Right ventricle myocardium superior (tissue), 1 donor: ENCODE results near the gene AP4M1. TPM values are rescaled to one million over a fixed set of nuclear protein-coding genes. Genes with fewer than 3 reads are reported as not detected.

Experiments used
- ATAC-seq: fragments of 200-7000 bp; cut with Tn5 transposase; one replicate; pipeline ENCODE4 v1.9.1; 2020; ENCODE audit warnings: mild to moderate bottlenecking; ENCODE audit not compliant: poor library complexity
- DNase-seq: peaks from one replicate; pipeline ENCODE4 v3.0.0-alpha.2; 2020
- intact Hi-C: fragments of 100-400 bp; cut with DNase I; formaldehyde crosslinking; loops from one replicate; pipeline ENCODE4 v1.11.2; 2022
- microRNA-seq: library from miRNA; unstranded; fragments of <30 nt; microRNA quantifications from one replicate; pipeline ENCODE4 v1.2.0, GENCODE V29; 2020
- total RNA-seq: library from RNA; stranded (reverse); fragmentation: NEBNext Ultra II Directional; extraction: Animal tissue kit (Norgen Biotek cat#: 25700); gene quantifications from one replicate; pipeline ENCODE4 v1.2.1, GENCODE V29; 2021
- donor health status: DM: no; HTN: yes; CAD: no; lungs with severe emphysema.

AP4M1 gene
- total RNA-seq, 1 donor from 2014 or later, result 13.4 TPM

DNA sequence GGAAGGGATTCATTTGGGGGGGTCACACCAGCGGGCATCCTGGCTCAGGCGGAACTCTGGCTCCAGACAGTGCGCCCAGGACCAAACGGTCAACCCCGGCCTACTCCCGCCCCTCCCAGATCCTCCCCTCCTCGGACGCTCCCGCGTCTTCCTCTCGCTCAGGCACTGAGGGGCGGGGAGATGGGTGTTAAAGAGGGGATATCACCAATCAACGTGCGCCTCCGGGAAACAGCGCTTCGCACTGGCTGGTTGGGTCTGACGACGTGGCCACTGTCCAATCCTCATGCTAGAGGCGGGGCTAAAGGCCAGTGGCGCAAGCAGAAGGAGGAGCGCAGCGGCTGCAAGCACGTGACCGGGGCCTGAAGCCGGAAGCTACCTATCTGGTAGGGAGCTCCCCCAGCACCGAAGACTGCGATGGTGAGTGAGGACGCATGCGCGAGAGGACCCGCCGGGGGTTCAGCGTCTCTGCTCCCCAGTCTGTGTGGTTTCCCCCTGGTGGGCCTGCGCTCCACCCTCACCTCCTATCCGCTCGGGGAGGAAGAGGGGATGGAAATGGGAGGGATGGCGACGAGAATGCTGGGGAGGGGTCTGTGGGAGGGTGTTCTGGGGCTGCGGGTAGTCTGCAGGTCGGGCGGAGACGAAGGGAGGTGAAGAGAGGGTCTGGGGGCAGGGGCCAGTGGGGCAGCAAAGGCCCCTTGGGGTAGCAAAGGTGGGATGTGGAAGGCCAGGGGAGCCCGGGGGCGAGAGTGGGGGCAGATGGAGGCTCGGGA lies 47.3 kb downstream of the AP4M1 start, which contains the start of gene LAMTOR4:
TSS of gene LAMTOR4 (plus strand) at position 360 of the 770 bp plus-strand sequence. CDS start at position 415, 55 bp downstream.
- intact Hi-C loops, result no loop called here
- ATAC-seq (peak; percentile 98), DNase-seq (peak; percentile 99)

DNA sequence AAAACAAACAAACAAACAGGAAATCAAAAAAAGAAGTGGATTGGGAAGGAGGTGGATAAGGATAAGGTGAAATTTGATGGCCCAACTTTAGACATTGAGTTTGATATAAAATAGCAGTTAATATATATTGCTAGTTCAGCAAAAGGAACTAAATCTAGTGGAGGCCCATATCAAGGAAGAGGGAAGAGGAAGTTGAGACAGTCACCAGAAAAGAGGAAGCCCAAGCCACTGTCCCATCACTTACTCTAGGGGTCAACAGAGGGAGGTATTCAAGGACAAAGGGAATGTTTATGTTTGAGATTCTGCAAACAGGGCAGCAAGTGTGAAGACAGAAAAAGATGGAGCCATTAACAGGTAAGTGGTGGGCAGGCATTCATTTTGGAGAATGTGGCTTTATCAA lies 51.0 kb downstream of the AP4M1 start:
- intact Hi-C loops, result no loop called here
- ATAC-seq (no peak), DNase-seq (no peak)

DNA sequence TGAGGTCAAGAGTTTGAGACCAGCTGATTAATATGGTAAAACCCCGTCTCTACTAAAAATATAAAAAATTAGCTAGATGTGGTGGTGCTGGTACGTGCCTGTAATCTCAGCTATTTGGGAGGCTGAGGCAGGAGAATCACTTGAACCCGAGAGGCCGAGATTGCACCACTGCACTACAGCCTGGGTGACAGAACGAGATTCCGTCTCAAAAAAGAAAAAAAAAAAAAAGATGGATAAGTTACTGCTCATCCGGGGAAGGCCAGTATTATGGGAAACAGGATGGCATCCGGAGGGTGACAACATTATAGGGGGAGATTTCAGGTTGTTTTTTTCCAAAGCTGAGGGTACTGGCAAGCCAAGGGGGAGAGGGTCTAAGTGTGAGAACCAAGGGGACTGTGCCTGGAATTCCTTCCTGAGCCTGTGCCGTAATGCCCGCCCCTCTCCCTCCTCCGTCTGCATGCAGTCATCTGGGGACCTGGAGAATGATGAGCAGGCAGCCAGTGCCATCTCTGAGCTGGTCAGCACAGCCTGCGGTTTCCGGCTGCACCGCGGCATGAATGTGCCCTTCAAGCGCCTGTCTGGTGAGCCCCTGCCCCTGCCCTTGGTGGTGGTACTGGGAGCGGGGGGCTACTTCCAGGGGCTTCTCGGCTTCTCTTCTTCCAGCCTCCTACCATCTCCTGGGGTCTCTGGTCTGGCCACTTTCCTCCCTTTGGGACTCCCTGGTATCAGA lies 51.7 kb downstream of the AP4M1 start:
- intact Hi-C loops, result no loop called here
- no peak for ATAC-seq
- no peak for DNase-seq

- no peak for DNase-seq
- ATAC-seq, result no peak
- intact Hi-C loops, result no loop called here
Observed at GRCh38 chr7:100153708-100154535, 52.5 kb downstream of the AP4M1 start.

DNA sequence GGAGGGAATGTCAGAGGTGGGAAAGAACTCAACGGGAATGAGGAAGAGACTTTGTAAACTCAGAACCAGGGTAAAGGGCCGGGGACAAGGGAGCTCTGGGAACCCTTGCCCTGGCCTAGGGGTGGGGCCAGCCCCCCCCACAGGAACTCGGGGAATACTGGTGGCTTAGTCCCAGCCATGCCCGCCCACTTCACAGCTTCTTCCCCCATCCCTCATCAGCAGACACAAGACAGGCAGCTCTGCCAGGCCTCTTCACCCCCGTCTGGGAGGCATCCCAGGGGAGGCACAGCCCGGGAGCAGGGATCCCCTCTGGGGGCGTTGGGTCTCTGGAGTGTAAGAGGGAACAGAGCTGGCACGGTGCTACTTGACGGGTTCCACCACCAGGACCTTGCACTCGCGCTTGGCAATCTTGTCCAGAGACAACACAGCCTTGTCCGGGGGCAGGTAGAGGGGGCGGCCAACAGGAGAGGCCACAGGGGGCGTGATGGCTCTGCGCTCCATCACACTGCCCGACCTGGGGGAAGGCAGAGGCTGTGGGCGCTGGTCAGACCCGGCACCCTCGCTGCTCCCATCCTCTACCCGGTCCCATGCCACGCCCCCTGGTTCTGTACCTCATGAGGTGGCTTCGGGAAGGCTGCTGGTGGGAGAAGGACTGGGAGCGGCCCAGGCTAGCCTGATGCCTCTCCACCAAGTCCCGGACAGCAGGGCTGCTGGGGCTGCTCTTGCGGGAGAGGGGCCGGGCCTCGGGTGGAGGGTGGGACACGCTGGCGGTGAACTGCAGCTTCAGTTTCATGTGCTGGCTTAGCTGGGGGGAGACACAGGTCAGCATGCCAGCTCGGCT lies 53.4 kb downstream of the AP4M1 start:
- ATAC-seq, result no peak
- intact Hi-C loops, result no loop called here
- DNase-seq, result no peak

- ATAC-seq (no peak), DNase-seq (no peak)
- intact Hi-C loops, result no loop called here
Observed at GRCh38 chr7:100155553-100156317, 54.3 kb downstream of the AP4M1 start.

DNA sequence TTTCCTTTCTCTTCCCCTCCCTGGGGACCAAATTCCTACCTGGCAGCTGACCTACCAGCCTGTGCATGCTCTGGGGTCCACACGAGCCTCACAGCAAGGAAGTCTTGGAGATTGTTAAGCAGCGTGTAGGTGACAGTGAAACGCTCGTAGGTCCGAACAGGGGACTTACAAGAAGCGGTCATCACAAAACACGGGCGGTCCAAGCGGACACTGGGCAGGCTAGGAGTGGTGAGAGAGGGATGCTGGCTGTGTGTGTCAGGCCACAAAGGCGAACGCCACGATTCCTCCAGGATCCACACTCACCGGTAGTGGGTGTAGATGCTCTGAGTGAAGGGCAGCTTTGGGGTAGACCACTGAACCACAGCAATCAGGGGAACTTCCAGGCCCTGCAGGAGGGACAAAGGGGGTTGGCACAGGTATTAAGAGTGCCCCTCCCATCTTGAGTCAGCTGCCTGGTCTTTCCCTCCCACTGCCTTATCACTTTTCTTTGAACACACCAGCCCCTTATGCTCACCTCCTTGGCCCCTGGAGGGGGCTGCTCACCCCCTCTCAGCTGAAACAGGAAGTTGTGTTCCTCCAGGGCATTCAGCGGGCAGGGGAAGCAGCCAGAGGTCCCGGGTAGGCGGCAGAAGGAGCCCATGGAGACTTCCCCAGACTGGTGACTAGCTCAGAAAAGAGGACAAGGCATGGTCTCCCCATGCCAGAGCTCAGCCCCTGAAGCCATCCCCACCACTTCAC lies 55.1 kb downstream of the AP4M1 start:
- intact Hi-C loops, result no loop called here
- ATAC-seq, result no peak
- no peak for DNase-seq

GRCh38 chr7:100157069-100157333 lies 55.6 kb downstream of the AP4M1 start:
- no peak for ATAC-seq
- no peak for DNase-seq
- intact Hi-C loops, result no loop called here

DNA sequence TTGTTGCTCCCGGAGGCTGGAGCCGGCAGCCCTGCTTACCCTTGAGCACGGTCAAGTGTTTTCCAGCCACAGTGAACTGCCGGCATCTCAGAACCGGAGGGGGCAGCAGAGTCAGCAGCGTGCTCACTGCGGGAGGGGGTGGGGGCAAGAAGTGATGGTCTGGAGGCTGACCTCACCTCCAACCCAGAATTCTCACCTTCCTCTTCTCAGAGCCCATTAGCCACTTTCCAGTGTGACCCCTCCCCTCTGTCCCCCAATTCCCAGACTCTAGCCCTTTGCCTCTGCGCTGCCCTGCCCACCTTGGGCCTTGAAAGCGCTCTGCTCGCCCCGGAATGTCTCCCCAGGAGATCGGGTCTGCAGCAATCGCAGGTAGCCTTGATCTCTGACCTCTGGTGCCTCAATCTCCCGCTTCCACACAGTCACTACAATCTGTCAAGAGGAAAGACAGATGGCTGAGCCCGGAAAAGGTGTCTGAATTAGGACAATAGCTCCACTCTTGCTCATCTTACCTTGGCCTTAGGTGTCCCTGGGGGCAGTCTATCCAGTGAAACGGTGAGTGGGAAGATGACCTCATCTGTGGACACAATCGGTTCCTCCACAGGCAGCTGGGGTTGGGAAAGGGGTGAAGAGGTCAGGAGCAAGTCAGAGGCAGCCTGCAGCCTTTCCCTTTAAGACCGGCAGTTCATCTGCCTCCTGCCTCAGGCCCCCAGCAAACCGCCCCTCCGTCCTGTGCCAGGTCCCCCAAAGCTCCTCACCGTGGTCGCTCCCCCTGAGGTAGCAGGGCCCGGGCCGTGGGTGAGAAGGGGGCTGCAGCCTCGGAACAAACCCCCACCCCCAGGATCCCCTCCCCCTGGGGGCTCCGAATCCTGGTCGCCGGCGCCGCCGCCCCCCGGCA lies 56.1 kb downstream of the AP4M1 start:
- intact Hi-C loops, result no loop called here
- DNase-seq (no peak), ATAC-seq (peak; percentile 9)

Small RNA genes within 50 kb of the gene (microRNA-seq; reads per million reads assigned to microRNA genes)
- gene MIR106B, result 1,113 reads per million, percentile 84 among the genes with 10 or more reads in this experiment
- gene MIR25, result 286 reads per million, percentile 68 among the genes with 10 or more reads in this experiment
- not detected for gene MIR4658
- gene MIR93, result 1,762 reads per million, percentile 87 among the genes with 10 or more reads in this experiment

Other genes starting within 250 kb of the AP4M1 start
- gene OR2AE1, start 224.6 kb upstream of the AP4M1 start, total RNA-seq, result not detected
- 6.9 TPM for gene TRIM4, start 182.1 kb upstream of the AP4M1 start, total RNA-seq
- 0.19 TPM for gene GJC3, start 172.0 kb upstream of the AP4M1 start, total RNA-seq
- 113 TPM for gene AZGP1, start 125.6 kb upstream of the AP4M1 start, total RNA-seq
- gene ZKSCAN1, start 86.0 kb upstream of the AP4M1 start, total RNA-seq, result 30.3 TPM
- gene ZSCAN21, start 51.9 kb upstream of the AP4M1 start, total RNA-seq, result 6.9 TPM
- gene ZNF3, start 19.9 kb upstream of the AP4M1 start, total RNA-seq, result 12.0 TPM
- gene COPS6, start 12.7 kb upstream of the AP4M1 start, total RNA-seq, result 107 TPM
- 21.6 TPM for gene MCM7, start 246 bp upstream of the AP4M1 start, total RNA-seq
- 35.8 TPM for gene TAF6, start 17.7 kb downstream of the AP4M1 start, total RNA-seq
- gene CNPY4, start 18.0 kb downstream of the AP4M1 start, total RNA-seq, result 9.5 TPM
- gene MBLAC1, start 25.3 kb downstream of the AP4M1 start, total RNA-seq, result 2.6 TPM
- 121 TPM for gene LAMTOR4, start 47.3 kb downstream of the AP4M1 start, total RNA-seq
- gene TRAPPC14, start 57.1 kb downstream of the AP4M1 start, total RNA-seq, result 7.5 TPM
- 1.7 TPM for gene GAL3ST4, start 67.0 kb downstream of the AP4M1 start, total RNA-seq
- gene GPC2, start 75.7 kb downstream of the AP4M1 start, total RNA-seq, result 0.13 TPM
- gene STAG3, start 76.3 kb downstream of the AP4M1 start, total RNA-seq, result 0.94 TPM
- gene PVRIG, start 118.3 kb downstream of the AP4M1 start, total RNA-seq, result not detected
- not detected for gene SPDYE3, start 206.1 kb downstream of the AP4M1 start, total RNA-seq